Activated CD8-positive, alpha-beta memory T cell treated with anti-CD3 and anti-CD28 coated beads, Interleukin-2, amount 50 U/mL, for 1 hour (primary cell): Measurements from ENCODE around the gene MAPKAPK2.
"Not testable (repeated sequence)": the region's sequence is repeated elsewhere in the genome, so short reads cannot be mapped to it uniquely, and the experiment has no call there.

ENCODE experiments used
- DNase-seq: peaks from one replicate; pipeline ENCODE4 v3.0.0-alpha.2; 2020; ENCODE audit errors: extremely low read depth

The MAPKAPK2 gene

GRCh38 chr1:206684478-206685333 is at the start of gene MAPKAPK2:
Gene MAPKAPK2 (plus strand): TSS chr1:206684905. CDS start chr1:206685230, 325 bp downstream.
- no peak for DNase-seq

- DNase-seq, result peak; percentile 58
Measured at GRCh38 chr1:206635080-206635977, 49.4 kb upstream of the MAPKAPK2 start, which contains the start of gene DYRK3. Gene DYRK3 (plus strand): TSS chr1:206635536. CDS start chr1:206635704, 168 bp downstream.

- no peak for DNase-seq
Measured at GRCh38 chr1:206635978-206636345, 48.7 kb upstream of the MAPKAPK2 start.

GRCh38 chr1:206636671-206637070 is 48.0 kb upstream of the MAPKAPK2 start:
- DNase-seq, result no peak

- DNase-seq, result no peak
Measured at GRCh38 chr1:206637605-206638004, 47.1 kb upstream of the MAPKAPK2 start.

GRCh38 chr1:206642074-206642473 is 42.6 kb upstream of the MAPKAPK2 start:
- not testable (repeated sequence) for DNase-seq

- DNase-seq, result no peak
Measured at GRCh38 chr1:206643118-206643698, 41.5 kb upstream of the MAPKAPK2 start.

GRCh38 chr1:206646504-206646903 is 38.2 kb upstream of the MAPKAPK2 start:
- DNase-seq, result no peak

- DNase-seq, result no peak
Measured at GRCh38 chr1:206647224-206647623, 37.5 kb upstream of the MAPKAPK2 start.

GRCh38 chr1:206649261-206649921 is 35.3 kb upstream of the MAPKAPK2 start:
- no peak for DNase-seq

- DNase-seq, result no peak
Measured at GRCh38 chr1:206651014-206651413, 33.7 kb upstream of the MAPKAPK2 start.

GRCh38 chr1:206651958-206652890 is 32.5 kb upstream of the MAPKAPK2 start:
- DNase-seq, result no peak

GRCh38 chr1:206653715-206654459 is 30.8 kb upstream of the MAPKAPK2 start:
- no peak for DNase-seq

- no peak for DNase-seq
Measured at GRCh38 chr1:206654828-206655227, 29.9 kb upstream of the MAPKAPK2 start.

- DNase-seq, result no peak
Measured at GRCh38 chr1:206655471-206655882, 29.2 kb upstream of the MAPKAPK2 start.

GRCh38 chr1:206656936-206657335 is 27.8 kb upstream of the MAPKAPK2 start:
- no peak for DNase-seq

GRCh38 chr1:206657751-206658150 is 27.0 kb upstream of the MAPKAPK2 start:
- no peak for DNase-seq

- DNase-seq, result no peak
Measured at GRCh38 chr1:206658264-206658980, 26.3 kb upstream of the MAPKAPK2 start.

- no peak for DNase-seq
Measured at GRCh38 chr1:206658981-206659273, 25.8 kb upstream of the MAPKAPK2 start.
